DOHH2 (cell line): ENCODE data around the gene TAS1R2.

Source experiments
- H3F3A ChIP-seq: fragments of 200-600 bp; sonication (generic), shearing (Covaris generic); 2 replicates; pipeline ENCODE4 v1.6.0; 2016; ENCODE audit warnings: antibody characterized with exemption, mild to moderate bottlenecking; ENCODE audit not compliant: control insufficient read depth, insufficient read depth
- H3K27ac ChIP-seq: fragments of 200-600 bp; sonication (generic); 2 replicates; pipeline ENCODE4 v1.5.1; 2014; ENCODE audit warnings: low read depth, mild to moderate bottlenecking, low read length, moderate library complexity
- H3K27me3 ChIP-seq: fragments of 200-600 bp; sonication (generic); 2 replicates; pipeline ENCODE4 v1.6.1; 2014; ENCODE audit warnings: mild to moderate bottlenecking, low read length, mixed read lengths; ENCODE audit not compliant: control insufficient read depth
- H3K36me3 ChIP-seq: fragments of 200-600 bp; sonication (generic); 2 replicates; pipeline ENCODE4 v1.6.1; 2014; ENCODE audit warnings: mild to moderate bottlenecking, low read length, moderate library complexity, mixed read lengths; ENCODE audit not compliant: control insufficient read depth
- H3K4me1 ChIP-seq: fragments of 200-600 bp; sonication (generic); 2 replicates; pipeline ENCODE4 v1.6.1; 2014; ENCODE audit warnings: mild to moderate bottlenecking, low read length, mixed read lengths; ENCODE audit not compliant: control insufficient read depth
- H3K4me2 ChIP-seq: fragments of 200-600 bp; sonication (generic); 2 replicates; pipeline ENCODE4 v1.6.0; 2014; ENCODE audit warnings: mild to moderate bottlenecking, low read length, moderate library complexity
- H3K4me3 ChIP-seq: fragments of 200-600 bp; sonication (generic); 2 replicates; pipeline ENCODE4 v1.5.1; 2014; ENCODE audit warnings: mild to moderate bottlenecking, low read length, mixed read lengths
- H3K79me2 ChIP-seq: fragments of 200-600 bp; sonication (generic); 2 replicates; pipeline ENCODE4 v1.6.1; 2014; ENCODE audit warnings: mild to moderate bottlenecking, low read length, mixed read lengths; ENCODE audit not compliant: control insufficient read depth
- H3K9me2 ChIP-seq: fragments of 200-600 bp; sonication (generic); replicated peaks from 2 replicates; pipeline ENCODE4 v1.6.1; 2014; ENCODE audit warnings: mild to moderate bottlenecking, low read length, mixed read lengths; ENCODE audit not compliant: control insufficient read depth
- H3K9me3 ChIP-seq: fragments of 200-600 bp; sonication (generic); 2 replicates; pipeline ENCODE4 v1.6.1; 2014; ENCODE audit warnings: antibody characterized with exemption, low read length, mixed read lengths; ENCODE audit not compliant: control insufficient read depth, insufficient read depth
- H4K20me1 ChIP-seq: fragments of 200-600 bp; sonication (generic); 2 replicates; pipeline ENCODE4 v1.6.0; 2014; ENCODE audit warnings: low read depth, mild to moderate bottlenecking, antibody characterized with exemption, low read length, moderate library complexity; ENCODE audit not compliant: control insufficient read depth, insufficient read depth
- EZH2phosphoT487 ChIP-seq: fragments of 200-600 bp; sonication (generic); IDR thresholded peaks from 2 replicates; pipeline ENCODE4 v1.6.1; 2017; ENCODE audit warnings: borderline replicate concordance, mild to moderate bottlenecking, antibody characterized with exemption, low read length, moderate library complexity, mixed read lengths
- TF ChIP-seq, protein P1 (sequence below): fragments of 200-600 bp; sonication (generic); IDR thresholded peaks from one replicate; pipeline ENCODE4 v1.5.1; 2014; ENCODE audit warnings: antibody characterized with exemption, mild to moderate bottlenecking, low read depth, low read length; ENCODE audit not compliant: poor library complexity, severe bottlenecking

Gene TAS1R2

DNA sequence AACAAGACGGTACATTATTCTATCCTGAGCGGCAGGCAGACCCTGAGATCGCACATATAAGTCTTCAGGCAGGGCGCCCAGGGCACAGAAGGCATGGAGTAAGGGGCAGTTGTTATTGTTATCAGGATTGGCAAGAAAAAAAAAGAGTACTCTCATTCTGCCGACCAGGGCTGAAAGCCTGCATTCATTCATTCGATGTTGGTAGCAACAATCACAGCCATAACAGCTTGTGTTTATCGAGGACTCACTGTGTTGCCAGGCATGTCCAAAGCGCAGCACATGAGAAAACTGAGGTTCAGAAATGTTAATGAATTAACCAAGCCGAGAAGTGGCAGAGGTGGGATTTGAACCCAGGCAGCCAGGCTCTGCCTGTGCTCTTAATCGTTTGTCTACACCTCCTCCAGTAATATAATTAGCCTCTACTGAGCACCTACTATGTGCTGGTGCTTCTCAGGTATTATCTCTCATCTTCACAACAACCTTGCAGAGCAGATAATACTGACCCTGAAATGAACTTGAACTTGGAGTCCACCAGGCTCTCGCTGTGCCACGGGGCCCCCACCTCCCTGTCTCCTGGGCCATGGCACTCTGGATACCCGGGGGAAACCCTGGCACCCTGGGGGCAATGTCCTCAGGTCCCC lies 56.2 kb downstream of the TAS1R2 start:
- Histone ChIP-seq H3K27me3 (0 out of 2 replicates have a peak, but pooled peaks cover 3% of the 10 kb centered on the region), H3K9me3 (no peaks in the 10 kb centered on the region), H3K9me2 (no peaks in the 10 kb centered on the region), H3K36me3 (no peaks in the 10 kb centered on the region), H3K79me2 (no peaks in the 10 kb centered on the region), H3K4me1 (no peaks in the 10 kb centered on the region), H3F3A (no peaks in the 10 kb centered on the region), H4K20me1 (no peaks in the 10 kb centered on the region), H3K4me3 (no peak overlapping the region), H3K4me2 (no peak overlapping the region), H3K27ac (no peak overlapping the region)
- no peak for TF ChIP-seq EZH2phosphoT487
- TF ChIP-seq, protein P1, sequence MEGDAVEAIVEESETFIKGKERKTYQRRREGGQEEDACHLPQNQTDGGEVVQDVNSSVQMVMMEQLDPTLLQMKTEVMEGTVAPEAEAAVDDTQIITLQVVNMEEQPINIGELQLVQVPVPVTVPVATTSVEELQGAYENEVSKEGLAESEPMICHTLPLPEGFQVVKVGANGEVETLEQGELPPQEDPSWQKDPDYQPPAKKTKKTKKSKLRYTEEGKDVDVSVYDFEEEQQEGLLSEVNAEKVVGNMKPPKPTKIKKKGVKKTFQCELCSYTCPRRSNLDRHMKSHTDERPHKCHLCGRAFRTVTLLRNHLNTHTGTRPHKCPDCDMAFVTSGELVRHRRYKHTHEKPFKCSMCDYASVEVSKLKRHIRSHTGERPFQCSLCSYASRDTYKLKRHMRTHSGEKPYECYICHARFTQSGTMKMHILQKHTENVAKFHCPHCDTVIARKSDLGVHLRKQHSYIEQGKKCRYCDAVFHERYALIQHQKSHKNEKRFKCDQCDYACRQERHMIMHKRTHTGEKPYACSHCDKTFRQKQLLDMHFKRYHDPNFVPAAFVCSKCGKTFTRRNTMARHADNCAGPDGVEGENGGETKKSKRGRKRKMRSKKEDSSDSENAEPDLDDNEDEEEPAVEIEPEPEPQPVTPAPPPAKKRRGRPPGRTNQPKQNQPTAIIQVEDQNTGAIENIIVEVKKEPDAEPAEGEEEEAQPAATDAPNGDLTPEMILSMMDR = no peak

DNA sequence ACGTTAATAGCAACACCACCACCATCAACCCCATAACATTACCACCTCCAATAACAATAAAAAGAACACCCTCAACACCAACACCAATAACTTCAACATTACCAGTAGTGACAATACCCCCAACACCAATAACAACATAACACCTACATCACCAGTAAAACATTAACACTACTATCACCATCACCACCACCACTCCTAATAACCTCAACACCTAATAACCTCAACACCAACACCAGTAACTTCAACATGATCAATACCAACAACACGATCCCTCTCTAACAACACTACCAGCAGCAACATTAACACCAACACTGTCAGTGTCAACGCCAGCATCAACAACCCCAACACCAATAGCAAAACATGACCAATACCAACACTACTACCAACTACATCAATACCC lies 57.2 kb downstream of the TAS1R2 start:
- Histone ChIP-seq H3K36me3 (no peaks in the 10 kb centered on the region), H3K4me1 (no peaks in the 10 kb centered on the region), H3K9me2 (no peaks in the 10 kb centered on the region), H3K79me2 (no peaks in the 10 kb centered on the region), H3K27ac (no peak overlapping the region), H3K4me3 (no peak overlapping the region), H4K20me1 (no peaks in the 10 kb centered on the region), H3K27me3 (no peaks in the 10 kb centered on the region), H3F3A (no peaks in the 10 kb centered on the region), H3K9me3 (no peaks in the 10 kb centered on the region), H3K4me2 (no peak overlapping the region)
- TF ChIP-seq, protein P1 = no peak

DNA sequence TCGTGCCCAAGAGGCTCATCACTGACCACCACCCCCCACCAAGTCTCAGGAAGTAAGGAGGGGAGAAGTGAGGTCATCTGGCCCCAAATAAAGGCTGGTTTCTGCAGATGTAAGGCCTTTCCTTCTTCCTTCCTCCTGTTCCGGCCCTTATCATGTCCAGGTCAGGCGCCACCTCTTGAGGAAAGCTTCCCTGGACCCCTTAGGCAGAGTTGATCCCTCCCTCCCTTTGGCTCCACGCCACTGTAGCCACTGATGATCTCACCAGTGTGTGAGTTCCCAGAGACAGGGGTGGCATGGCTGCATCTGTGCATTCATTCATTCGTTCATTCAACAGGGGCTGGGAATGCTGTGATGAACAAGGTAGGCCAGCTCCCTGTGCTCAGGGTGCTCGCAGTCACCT lies 59.2 kb downstream of the TAS1R2 start:
- H3K79me2 ChIP-seq = no peaks in the 10 kb centered on the region
- TF ChIP-seq, protein P1 = no peak
- no peak for TF ChIP-seq EZH2phosphoT487
- no peak overlapping the region for H3K27ac ChIP-seq
- H4K20me1 ChIP-seq = no peaks in the 10 kb centered on the region
- H3K36me3 ChIP-seq = no peaks in the 10 kb centered on the region
- H3K9me2 ChIP-seq = no peaks in the 10 kb centered on the region
- H3K4me2 ChIP-seq = no peak overlapping the region
- no peaks in the 10 kb centered on the region for H3F3A ChIP-seq
- no peaks in the 10 kb centered on the region for H3K9me3 ChIP-seq
- no peaks in the 10 kb centered on the region for H3K27me3 ChIP-seq
- H3K4me1 ChIP-seq = no peaks in the 10 kb centered on the region
- no peak overlapping the region for H3K4me3 ChIP-seq
